Smooth muscle cell (in vitro differentiated cells): ENCODE data around the gene OR8D2. TPM values are rescaled to one million over a fixed set of nuclear protein-coding genes. Genes with fewer than 3 reads are reported as not detected.
"Not testable (repeated sequence)": the region's sequence is repeated elsewhere in the genome, so short reads cannot be mapped to it uniquely, and the experiment has no call there.

Experiments
- DNase-seq: peaks from one replicate; lab custom pipeline; 2025; ENCODE audit not compliant: unreplicated experiment; lab: John Stamatoyannopoulos, UW
- H2AFZ ChIP-seq: fragments of 200-600 bp; sonication (generic); 2 replicates; pipeline ENCODE4 v1.6.0; 2016; ENCODE audit warnings: antibody characterized with exemption, low read depth, mild to moderate bottlenecking
- H3F3A ChIP-seq: fragments of 200-600 bp; sonication (generic); 2 replicates; pipeline ENCODE4 v1.6.0; 2017; ENCODE audit warnings: antibody characterized with exemption, low read depth
- H3K27ac ChIP-seq: fragments of 200-600 bp; sonication (generic); 2 replicates; pipeline ENCODE4 v1.5.1; 2016; ENCODE audit warnings: low read depth, mild to moderate bottlenecking
- H3K27me3 ChIP-seq: fragments of 200-600 bp; sonication (generic); 2 replicates; pipeline ENCODE4 v1.6.1; 2016; ENCODE audit warnings: low read depth, mild to moderate bottlenecking
- H3K36me3 ChIP-seq: fragments of 200-600 bp; sonication (generic); 2 replicates; pipeline ENCODE4 v1.5.1; 2016; ENCODE audit warnings: low read depth
- H3K4me1 ChIP-seq: fragments of 200-600 bp; sonication (generic); 2 replicates; pipeline ENCODE4 v1.5.1; 2016; ENCODE audit warnings: low read depth
- H3K4me2 ChIP-seq: fragments of 200-600 bp; sonication (generic); 2 replicates; pipeline ENCODE4 v1.6.0; 2016; ENCODE audit warnings: mild to moderate bottlenecking
- H3K4me3 ChIP-seq: fragments of 200-600 bp; sonication (generic); 2 replicates; pipeline ENCODE4 v1.5.1; 2016; ENCODE audit warnings: mild to moderate bottlenecking
- H3K79me2 ChIP-seq: fragments of 200-600 bp; sonication (generic); 2 replicates; pipeline ENCODE4 v1.6.0; 2016; ENCODE audit warnings: low read depth, mild to moderate bottlenecking
- H3K9ac ChIP-seq: fragments of 200-600 bp; sonication (generic); 2 replicates; pipeline ENCODE4 v1.6.0; 2016; ENCODE audit warnings: low read depth
- H3K9me3 ChIP-seq: fragments of 200-600 bp; sonication (generic); replicated peaks from 2 replicates; pipeline ENCODE4 v1.5.1; 2016; ENCODE audit warnings: low read depth
- H4K20me1 ChIP-seq: fragments of 200-600 bp; sonication (generic); 2 replicates; pipeline ENCODE4 v1.6.0; 2016; ENCODE audit warnings: low read depth
- WGBS: methylation state at CpG from one replicate; pipeline ENCODE4 v1.1.7; 2016; ENCODE audit warnings: low lambda C conversion rate; 5-methylcytosine and 5-hydroxymethylcytosine counted together
- polyA plus RNA-seq: library from polyadenylated mRNA; unstranded; fragments of >200 nt; fragmentation: Nextera tagmentation; extraction: Ambion mirVana; gene quantifications from 2 replicates; pipeline ENCODE4 v1.2.1, GENCODE V29; 2016
- total RNA-seq: library from RNA; depleted of rRNA; stranded (reverse); fragments of >200 nt; gene quantifications from 2 replicates; pipeline ENCODE4 v1.2.3, GENCODE V29; 2014
- TF ChIP-seq, protein P1 (sequence below): fragments of 200-600 bp; sonication (generic); IDR thresholded peaks from 2 replicates; pipeline ENCODE4 v1.5.1; 2017; ENCODE audit warnings: borderline replicate concordance, mild to moderate bottlenecking, antibody characterized with exemption; ENCODE audit not compliant: insufficient read depth, poor library complexity, severe bottlenecking

OR8D2 gene
- total and polyA plus RNA-seq, 2 experiments from 2014 or later = not detected

DNA sequence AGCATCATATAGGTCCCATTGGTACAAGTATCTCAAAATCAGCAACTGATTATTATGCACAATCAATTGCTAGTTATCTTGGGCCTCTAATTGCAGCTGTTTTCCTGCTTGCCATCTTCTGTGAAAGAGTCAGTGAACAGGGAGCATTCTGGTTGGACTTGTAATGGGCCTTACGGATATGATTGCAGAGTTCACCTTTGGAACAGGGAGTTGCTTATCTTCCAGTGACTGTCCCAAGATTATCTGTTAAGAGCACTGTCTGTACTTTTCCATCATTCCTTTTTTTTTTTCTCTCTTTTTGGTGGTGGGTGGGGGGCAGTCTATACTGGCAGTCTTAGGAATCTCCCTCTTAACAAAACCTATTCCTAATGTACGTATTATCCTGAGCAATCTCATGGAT is 46.0 kb downstream of the OR8D2 start:
- 72% methylated on average over 2 of the region's 2 CpGs for WGBS
- no peak for DNase-seq
- H3K4me2 ChIP-seq = no peak overlapping the region
- no peak overlapping the region for H3K4me3 ChIP-seq
- H3F3A ChIP-seq = no peaks in the 10 kb centered on the region
- no peaks in the 10 kb centered on the region for H3K36me3 ChIP-seq
- H3K4me1 ChIP-seq = no peaks in the 10 kb centered on the region
- no peak overlapping the region for H2AFZ ChIP-seq
- TF ChIP-seq, protein P1, sequence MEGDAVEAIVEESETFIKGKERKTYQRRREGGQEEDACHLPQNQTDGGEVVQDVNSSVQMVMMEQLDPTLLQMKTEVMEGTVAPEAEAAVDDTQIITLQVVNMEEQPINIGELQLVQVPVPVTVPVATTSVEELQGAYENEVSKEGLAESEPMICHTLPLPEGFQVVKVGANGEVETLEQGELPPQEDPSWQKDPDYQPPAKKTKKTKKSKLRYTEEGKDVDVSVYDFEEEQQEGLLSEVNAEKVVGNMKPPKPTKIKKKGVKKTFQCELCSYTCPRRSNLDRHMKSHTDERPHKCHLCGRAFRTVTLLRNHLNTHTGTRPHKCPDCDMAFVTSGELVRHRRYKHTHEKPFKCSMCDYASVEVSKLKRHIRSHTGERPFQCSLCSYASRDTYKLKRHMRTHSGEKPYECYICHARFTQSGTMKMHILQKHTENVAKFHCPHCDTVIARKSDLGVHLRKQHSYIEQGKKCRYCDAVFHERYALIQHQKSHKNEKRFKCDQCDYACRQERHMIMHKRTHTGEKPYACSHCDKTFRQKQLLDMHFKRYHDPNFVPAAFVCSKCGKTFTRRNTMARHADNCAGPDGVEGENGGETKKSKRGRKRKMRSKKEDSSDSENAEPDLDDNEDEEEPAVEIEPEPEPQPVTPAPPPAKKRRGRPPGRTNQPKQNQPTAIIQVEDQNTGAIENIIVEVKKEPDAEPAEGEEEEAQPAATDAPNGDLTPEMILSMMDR = no peak
- no peaks in the 10 kb centered on the region for H3K27me3 ChIP-seq
- no peak overlapping the region for H3K9ac ChIP-seq
- no peaks in the 10 kb centered on the region for H3K79me2 ChIP-seq
- no peak overlapping the region for H3K27ac ChIP-seq
- no peaks in the 10 kb centered on the region for H4K20me1 ChIP-seq
- no peaks in the 10 kb centered on the region for H3K9me3 ChIP-seq

DNA sequence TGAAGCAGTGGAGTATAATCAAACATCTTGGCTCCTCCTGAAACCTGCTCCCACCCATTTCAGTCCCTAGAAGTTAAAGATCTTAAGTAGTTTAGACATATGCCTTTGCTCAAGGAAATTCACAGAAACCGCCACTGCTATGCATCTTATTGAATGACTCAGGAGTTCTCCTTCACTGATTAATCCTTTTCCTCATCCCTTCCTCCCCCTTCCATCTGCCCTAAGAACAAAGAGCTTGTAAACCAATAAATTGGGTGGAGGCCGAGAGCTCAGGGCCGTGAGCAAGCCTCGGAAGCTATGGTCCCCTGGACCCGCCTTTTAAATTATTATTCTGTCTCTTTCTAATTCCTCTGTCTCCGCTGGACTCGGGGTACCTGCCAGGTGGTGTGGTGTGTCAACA is 49.1 kb downstream of the OR8D2 start:
- not testable (repeated sequence) for H3K4me3 ChIP-seq, H3F3A ChIP-seq, H4K20me1 ChIP-seq, H3K36me3 ChIP-seq, H3K27me3 ChIP-seq, H3K4me2 ChIP-seq, DNase-seq, H2AFZ ChIP-seq, H3K79me2 ChIP-seq, H3K4me1 ChIP-seq, H3K9me3 ChIP-seq, H3K27ac ChIP-seq, H3K9ac ChIP-seq
- 49% methylated on average over 7 of the region's 7 CpGs for WGBS

Other genes starting within 250 kb of the OR8D2 start
- gene VWA5A, start 204.7 kb downstream of the OR8D2 start, total RNA-seq = 10.1 and 11.5 TPM in 2 replicates
- 12.3 and 16.0 TPM in 2 replicates for gene VWA5A, start 204.7 kb downstream of the OR8D2 start, polyA plus RNA-seq
- not detected in 2 replicates for gene OR10D3, start 136.9 kb downstream of the OR8D2 start, total RNA-seq
- gene OR10D3, start 136.9 kb downstream of the OR8D2 start, polyA plus RNA-seq = not detected in 2 replicates
- not detected in 2 replicates for gene OR8G1, start 79.1 kb downstream of the OR8D2 start, total RNA-seq
- not detected in 2 replicates for gene OR8G1, start 79.1 kb downstream of the OR8D2 start, polyA plus RNA-seq
- not detected in 2 replicates for gene OR8G5, start 63.8 kb downstream of the OR8D2 start, total RNA-seq
- not detected in 2 replicates for gene OR8G5, start 63.8 kb downstream of the OR8D2 start, polyA plus RNA-seq
- gene OR8D1, start 6.2 kb downstream of the OR8D2 start, total RNA-seq = not detected in 2 replicates
- not detected in 2 replicates for gene OR8D1, start 6.2 kb downstream of the OR8D2 start, polyA plus RNA-seq
- gene OR8B2, start 64.3 kb upstream of the OR8D2 start, total RNA-seq = not detected in 2 replicates
- not detected in 2 replicates for gene OR8B2, start 64.3 kb upstream of the OR8D2 start, polyA plus RNA-seq
- gene OR8B3, start 78.8 kb upstream of the OR8D2 start, total RNA-seq = not detected in 2 replicates
- not detected in 2 replicates for gene OR8B3, start 78.8 kb upstream of the OR8D2 start, polyA plus RNA-seq
- gene OR8B4, start 104.7 kb upstream of the OR8D2 start, total RNA-seq = not detected in 2 replicates
- not detected in 2 replicates for gene OR8B4, start 104.7 kb upstream of the OR8D2 start, polyA plus RNA-seq
- 0.04 TPM in 1 of 2 replicates, not detected in the other for gene OR8B8, start 125.5 kb upstream of the OR8D2 start, total RNA-seq
- not detected in 2 replicates for gene OR8B8, start 125.5 kb upstream of the OR8D2 start, polyA plus RNA-seq
- gene OR8B12, start 223.5 kb upstream of the OR8D2 start, total RNA-seq = not detected in 2 replicates
- gene OR8B12, start 223.5 kb upstream of the OR8D2 start, polyA plus RNA-seq = not detected in 2 replicates
- gene OR8A1, start 249.8 kb upstream of the OR8D2 start, total RNA-seq = not detected in 2 replicates
- not detected in 2 replicates for gene OR8A1, start 249.8 kb upstream of the OR8D2 start, polyA plus RNA-seq